Measurements from ENCODE around the gene ZNF618. TPM values are rescaled to one million over a fixed set of nuclear protein-coding genes. Genes with fewer than 3 reads are reported as not detected.

The ZNF618 gene
- total RNA-seq, 2 experiments from 2014 or later: not detected

DNA sequence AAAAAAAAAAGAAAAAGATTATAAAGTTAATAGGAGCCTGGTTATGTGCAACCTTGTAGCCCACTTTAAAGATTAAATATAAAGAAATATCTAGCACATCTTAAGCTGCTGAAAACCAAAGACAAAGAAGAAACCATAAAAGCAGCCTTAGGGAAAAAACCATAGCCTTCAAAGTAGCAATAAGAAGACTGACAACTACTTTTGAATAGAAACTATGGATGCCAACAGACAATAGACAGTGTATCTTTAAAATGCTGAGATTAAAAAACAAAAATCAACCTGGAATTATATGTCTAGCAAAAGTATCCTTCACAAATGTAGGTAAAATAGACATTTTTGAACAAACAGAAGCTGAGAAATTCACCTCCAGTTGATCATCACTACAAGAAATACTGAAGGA, 226.4 kb downstream of the ZNF618 start:
- Histone ChIP-seq H3K36me3 (ENCODE audit: insufficient read depth, low read length) (no peaks in the 10 kb centered on the region), H2AFZ (ENCODE audit: low read length) (no peak overlapping the region), H3K4me1 (ENCODE audit: insufficient read depth, low read length, poor library complexity, severe bottlenecking) (no peaks in the 10 kb centered on the region), H3K9me2 (ENCODE audit: insufficient read depth, low read length) (no peaks in the 10 kb centered on the region), H4K20me1 (ENCODE audit: insufficient read depth, low read length) (no peaks in the 10 kb centered on the region), H3K9me3 (ENCODE audit: low read length) (no peaks in the 10 kb centered on the region), H3K4me3 (ENCODE audit: low read depth, low read length, poor library complexity, severe bottlenecking) (no peak overlapping the region), H3K27ac (ENCODE audit: low read depth, low read length, poor library complexity, severe bottlenecking) (no peak overlapping the region), H3K79me2 (ENCODE audit: insufficient read depth, low read depth, low read length) (no peaks in the 10 kb centered on the region), H3K4me2 (ENCODE audit: low read length) (no peak overlapping the region)
- no TSS peak for BruUV-seq (replicated peaks)
- CTCF ChIA-PET (ENCODE audit: unreplicated experiment): no interaction called here
- TF ChIP-seq EZH2phosphoT487 (IDR thresholded peaks at IDR 0.05; ENCODE audit: borderline replicate concordance, low read depth, low read length): no peak
- TF ChIP-seq, protein P1, sequence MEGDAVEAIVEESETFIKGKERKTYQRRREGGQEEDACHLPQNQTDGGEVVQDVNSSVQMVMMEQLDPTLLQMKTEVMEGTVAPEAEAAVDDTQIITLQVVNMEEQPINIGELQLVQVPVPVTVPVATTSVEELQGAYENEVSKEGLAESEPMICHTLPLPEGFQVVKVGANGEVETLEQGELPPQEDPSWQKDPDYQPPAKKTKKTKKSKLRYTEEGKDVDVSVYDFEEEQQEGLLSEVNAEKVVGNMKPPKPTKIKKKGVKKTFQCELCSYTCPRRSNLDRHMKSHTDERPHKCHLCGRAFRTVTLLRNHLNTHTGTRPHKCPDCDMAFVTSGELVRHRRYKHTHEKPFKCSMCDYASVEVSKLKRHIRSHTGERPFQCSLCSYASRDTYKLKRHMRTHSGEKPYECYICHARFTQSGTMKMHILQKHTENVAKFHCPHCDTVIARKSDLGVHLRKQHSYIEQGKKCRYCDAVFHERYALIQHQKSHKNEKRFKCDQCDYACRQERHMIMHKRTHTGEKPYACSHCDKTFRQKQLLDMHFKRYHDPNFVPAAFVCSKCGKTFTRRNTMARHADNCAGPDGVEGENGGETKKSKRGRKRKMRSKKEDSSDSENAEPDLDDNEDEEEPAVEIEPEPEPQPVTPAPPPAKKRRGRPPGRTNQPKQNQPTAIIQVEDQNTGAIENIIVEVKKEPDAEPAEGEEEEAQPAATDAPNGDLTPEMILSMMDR (conservative IDR thresholded peaks at IDR 0.05; ENCODE audit: low read length): no peak
- intact Hi-C loops (cut with micrococcal nuclease; ENCODE audit: unreplicated experiment): loop anchor here (10.0 kb wide), 1 partner anchor 52 kb away; the partner anchor contains the start of gene COL27A1
- POLR2A ChIA-PET: no interaction called here
- no peak for DNase-seq (ENCODE audit: low spot score)

DNA sequence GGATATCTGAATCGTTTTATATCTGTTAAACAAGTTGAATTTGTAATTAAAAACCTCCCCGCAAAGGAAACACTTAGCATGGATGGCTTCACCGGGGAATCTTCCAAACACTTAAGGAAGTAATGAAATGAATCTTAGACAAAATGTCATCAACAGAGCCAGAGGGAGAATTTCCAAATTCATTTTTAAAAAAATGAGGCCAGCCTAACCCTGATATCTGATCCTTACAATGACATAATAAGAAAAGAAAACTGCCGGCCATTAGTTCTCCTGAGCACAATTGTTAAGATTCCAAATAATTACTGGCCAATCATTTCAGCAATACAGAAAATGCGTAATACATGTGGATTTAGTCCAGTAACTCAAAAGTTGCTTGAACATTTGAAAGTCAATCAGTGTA, 229.1 kb downstream of the ZNF618 start:
- no peaks in the 10 kb centered on the region for H3K4me1 ChIP-seq (ENCODE audit: insufficient read depth, low read length, poor library complexity, severe bottlenecking)
- no peaks in the 10 kb centered on the region for H4K20me1 ChIP-seq (ENCODE audit: insufficient read depth, low read length)
- no peak for DNase-seq (ENCODE audit: low spot score)
- intact Hi-C loops (cut with micrococcal nuclease; ENCODE audit: unreplicated experiment): loop anchor here (10.0 kb wide), 1 partner anchor 50 kb away; the partner anchor contains the start of gene COL27A1
- ChIA-PET CTCF (ENCODE audit: unreplicated experiment) (no interaction called here), POLR2A (interaction anchor here (0.7 kb wide), 1 partner anchor 145 kb away, joined by 3 read pairs; no protein-coding TSS in a partner anchor)
- H3K36me3 ChIP-seq (ENCODE audit: insufficient read depth, low read length): no peaks in the 10 kb centered on the region
- no peak overlapping the region for H3K4me3 ChIP-seq (ENCODE audit: low read depth, low read length, poor library complexity, severe bottlenecking)
- no peaks in the 10 kb centered on the region for H3K9me3 ChIP-seq (ENCODE audit: low read length)
- no peak overlapping the region for H2AFZ ChIP-seq (ENCODE audit: low read length)
- H3K79me2 ChIP-seq (ENCODE audit: insufficient read depth, low read depth, low read length): no peaks in the 10 kb centered on the region
- no peak for TF ChIP-seq EZH2phosphoT487 (IDR thresholded peaks at IDR 0.05; ENCODE audit: borderline replicate concordance, low read depth, low read length)
- TF ChIP-seq, protein P1 (conservative IDR thresholded peaks at IDR 0.05; ENCODE audit: low read length): no peak
- H3K4me2 ChIP-seq (ENCODE audit: low read length): no peak overlapping the region
- no peaks in the 10 kb centered on the region for H3K9me2 ChIP-seq (ENCODE audit: insufficient read depth, low read length)
- BruUV-seq (replicated peaks): no TSS peak
- no peak overlapping the region for H3K27ac ChIP-seq (ENCODE audit: low read depth, low read length, poor library complexity, severe bottlenecking)

Other genes with a start within 250 kb of the ZNF618 start
- gene AMBP, start 202.0 kb downstream of the ZNF618 start, total RNA-seq (2014; rRNA removed; shearing (Covaris generic)): not detected in 2 replicates
- gene AMBP, start 202.0 kb downstream of the ZNF618 start, total RNA-seq (2022): not detected in 2 replicates
- gene KIF12, start 223.0 kb downstream of the ZNF618 start, total RNA-seq (2014; rRNA removed; shearing (Covaris generic)): not detected in 2 replicates
- gene KIF12, start 223.0 kb downstream of the ZNF618 start, total RNA-seq (2022): not detected in 2 replicates